ELR (cell line): Measurements from ENCODE around the gene PACRG.
"Not testable (repeated sequence)": the region's sequence is repeated elsewhere in the genome, so short reads cannot be mapped to it uniquely, and the experiment has no call there.

ENCODE experiments used
- DNase-seq: peaks from one replicate; pipeline ENCODE4 v3.0.0-alpha.2; 2015; ENCODE audit warnings: low read depth

Gene PACRG

DNA sequence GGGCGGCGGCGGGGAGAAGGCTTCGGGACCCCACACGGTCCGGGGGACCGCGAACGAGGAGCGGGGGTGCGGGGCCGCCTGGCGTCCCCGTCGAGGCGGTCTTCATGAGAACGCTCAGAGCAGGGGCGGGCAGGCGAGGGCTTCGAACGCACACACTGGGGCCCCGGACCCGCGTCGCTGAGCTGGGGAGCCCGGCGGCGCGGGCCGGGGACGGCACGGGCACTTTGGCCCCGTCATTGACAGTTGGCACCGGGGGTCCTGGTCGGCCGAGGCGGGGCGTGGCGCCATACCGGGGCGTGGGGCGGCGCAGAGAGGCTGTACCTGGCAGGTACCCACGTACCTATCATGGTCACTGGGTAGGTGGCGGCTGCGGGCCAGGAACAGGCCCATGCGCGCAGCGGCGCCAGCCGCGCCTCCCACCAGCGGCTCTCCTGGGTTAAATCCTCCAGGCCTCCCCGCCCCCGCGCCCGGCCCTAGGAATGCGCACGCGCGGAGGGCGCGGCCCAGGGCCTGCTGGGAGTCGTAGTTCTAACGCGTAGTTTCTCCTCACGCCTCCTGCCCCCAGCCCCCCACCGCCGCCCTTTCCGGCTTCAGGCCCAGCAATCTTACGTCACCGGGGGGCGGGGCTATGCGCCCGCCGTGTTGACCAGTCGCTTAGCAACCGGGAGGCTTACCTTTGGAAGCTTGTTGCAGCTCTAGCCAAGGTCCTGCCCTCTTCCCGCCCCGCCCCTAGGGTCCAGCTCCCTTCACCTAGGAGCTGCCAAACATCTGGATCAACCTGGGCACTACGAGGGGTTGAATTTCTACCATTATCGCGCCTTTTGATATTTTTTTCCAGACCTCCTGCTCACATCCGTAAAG, at the start of gene PACRG, which contains the start of gene PRKN:
PACRG (plus strand) TSS at position 653 of the 861 bp plus-strand sequence.
PRKN (minus strand) TSS at position 445 of the 861 bp plus-strand sequence.
- peak; percentile 98 for DNase-seq

DNA sequence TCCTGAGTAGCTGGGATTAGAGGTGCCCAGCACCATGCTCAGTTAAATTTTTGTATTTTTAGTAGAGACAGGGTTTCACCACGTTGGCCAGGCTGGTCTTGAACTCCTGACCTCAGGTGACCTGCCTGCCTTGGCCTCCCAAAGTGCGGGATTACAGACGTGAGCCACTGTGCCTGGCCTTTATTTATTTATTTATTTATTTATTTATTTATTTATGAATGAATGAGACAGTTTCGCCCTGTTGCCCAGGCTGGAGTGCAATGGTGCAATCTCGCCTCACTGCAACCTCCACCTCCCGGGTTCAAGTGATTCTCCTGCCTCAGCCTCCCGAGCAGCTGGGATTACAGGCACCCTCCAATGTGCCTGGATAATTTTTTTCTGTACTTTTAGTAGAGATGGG, 48.9 kb upstream of the PACRG start:
- DNase-seq = not testable (repeated sequence)

DNA sequence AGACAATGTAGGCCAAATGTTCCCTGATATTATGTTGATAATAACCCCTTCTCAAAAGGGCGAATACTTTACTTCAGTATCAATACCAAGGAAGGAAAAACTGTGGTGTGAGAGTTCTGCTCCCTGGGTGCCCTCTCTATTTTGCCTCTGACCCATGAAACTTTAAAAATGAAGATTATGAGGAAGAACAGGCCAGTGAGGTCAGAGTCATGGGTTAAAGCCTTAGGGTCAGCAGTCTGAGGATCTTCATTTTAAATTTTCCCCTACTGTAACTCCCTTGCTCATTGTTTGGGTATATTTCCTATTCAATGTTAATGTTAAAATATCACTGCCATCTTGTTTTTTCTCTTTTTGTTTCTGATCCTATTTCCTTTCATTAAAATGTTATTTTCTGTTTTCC, 48.1 kb upstream of the PACRG start:
- DNase-seq = no peak

GRCh38 chr6:162680367-162680766, 47.4 kb upstream of the PACRG start:
- DNase-seq = no peak

- no peak for DNase-seq
Observed at GRCh38 chr6:162680871-162681270, 46.9 kb upstream of the PACRG start.

GRCh38 chr6:162681447-162681846, 46.3 kb upstream of the PACRG start:
- DNase-seq = no peak

GRCh38 chr6:162683135-162683534, 44.6 kb upstream of the PACRG start:
- DNase-seq = no peak

DNA sequence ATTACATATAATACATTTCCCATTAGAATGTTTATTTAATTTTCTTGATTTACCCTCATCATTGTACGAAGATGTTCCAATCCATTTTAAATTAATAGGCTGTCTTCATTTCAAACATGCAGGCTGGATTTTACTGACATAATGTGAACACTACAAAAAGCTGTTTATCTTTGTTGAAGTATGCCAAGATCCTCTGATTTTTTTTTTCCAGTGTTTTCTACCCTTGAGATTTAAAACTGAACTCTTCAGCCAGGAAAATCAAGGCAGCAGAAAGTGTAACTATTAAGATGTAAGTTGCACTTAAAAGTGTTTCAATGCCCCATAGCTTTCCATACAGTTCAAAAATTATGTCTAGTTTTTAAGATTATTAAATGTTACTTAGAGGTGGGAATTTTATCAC, 43.7 kb upstream of the PACRG start:
- no peak for DNase-seq

GRCh38 chr6:162684961-162685360, 42.8 kb upstream of the PACRG start:
- peak; percentile 49 for DNase-seq

- DNase-seq = no peak
Observed at GRCh38 chr6:162685586-162685985, 42.2 kb upstream of the PACRG start.

- DNase-seq = no peak
Observed at GRCh38 chr6:162688751-162689345, 38.9 kb upstream of the PACRG start.

DNA sequence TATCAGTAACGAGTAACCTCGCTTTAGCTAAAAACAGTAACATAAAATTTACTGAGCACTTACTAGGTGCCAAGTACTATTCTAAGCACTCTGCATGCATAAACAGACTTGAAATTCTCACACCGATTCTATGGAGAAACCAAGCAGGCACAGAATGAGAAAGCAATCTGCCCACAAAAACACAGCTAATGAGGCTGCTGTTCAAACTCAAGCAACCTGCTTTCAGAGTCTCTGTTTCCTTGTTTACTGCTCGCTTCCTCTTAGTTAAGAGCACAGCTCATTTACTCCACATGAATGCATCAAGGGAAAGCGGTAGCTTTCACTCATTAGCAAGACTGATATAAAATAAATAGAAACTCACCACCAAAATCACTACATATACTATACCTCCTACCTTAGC, 37.6 kb upstream of the PACRG start:
- DNase-seq = no peak

GRCh38 chr6:162697872-162698403, 29.8 kb upstream of the PACRG start:
- no peak for DNase-seq

DNA sequence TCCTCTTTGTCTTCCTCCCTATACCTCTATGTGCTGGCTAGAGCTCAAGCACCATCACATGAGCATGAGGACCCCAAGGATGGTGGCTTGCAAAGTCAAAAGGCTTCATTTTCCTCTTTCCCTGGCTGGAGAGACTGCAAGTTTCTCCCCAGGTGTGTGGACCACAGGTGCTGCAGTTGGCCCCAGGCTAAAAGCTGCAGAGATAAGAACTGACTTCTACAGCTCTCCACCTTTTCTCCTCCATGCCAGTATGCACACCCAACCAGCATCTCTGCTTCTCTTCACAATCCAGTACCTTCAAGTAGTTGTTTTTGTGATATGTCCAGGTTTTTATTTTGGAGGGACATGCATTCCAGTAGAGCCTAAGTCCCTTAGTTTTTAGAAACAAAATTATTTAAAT, 29.3 kb upstream of the PACRG start:
- DNase-seq = no peak

GRCh38 chr6:162699961-162700360, 27.8 kb upstream of the PACRG start:
- no peak for DNase-seq

DNA sequence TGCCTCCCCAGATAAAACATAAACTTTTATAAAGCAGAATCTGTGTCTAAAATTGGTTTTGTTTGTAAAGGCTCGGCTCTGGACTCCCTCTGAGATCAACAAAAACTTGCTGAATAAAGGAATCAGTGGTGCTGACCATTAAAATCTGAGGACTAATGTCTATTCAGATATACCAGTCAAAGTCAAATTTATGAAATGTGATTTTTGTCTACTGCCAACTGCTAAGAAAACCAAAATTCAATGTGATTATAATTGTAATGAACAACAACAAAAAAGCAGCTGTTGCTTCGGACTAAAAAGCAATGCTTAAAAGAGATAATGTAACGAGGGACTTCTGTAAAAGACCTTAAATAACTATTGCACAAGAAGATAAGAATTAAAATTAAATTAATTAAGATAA, 26.8 kb upstream of the PACRG start:
- no peak for DNase-seq

DNA sequence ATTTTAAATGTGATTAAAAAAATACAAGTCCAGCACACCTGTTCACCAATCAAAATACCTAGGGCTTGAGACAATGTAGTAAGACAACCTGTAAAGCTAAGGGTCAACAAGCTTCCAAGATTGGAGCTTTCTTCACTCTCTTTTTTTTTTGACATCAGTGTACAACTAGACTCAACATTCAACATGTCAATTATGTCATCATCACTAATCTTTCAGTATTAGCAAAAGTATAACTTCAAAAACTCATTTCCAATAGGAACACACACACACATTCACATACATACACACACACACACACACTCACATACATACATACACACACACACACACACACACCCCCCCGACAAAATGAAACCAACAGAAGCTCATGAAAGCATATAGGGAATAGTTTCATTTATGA, 26.2 kb upstream of the PACRG start:
- no peak for DNase-seq

DNA sequence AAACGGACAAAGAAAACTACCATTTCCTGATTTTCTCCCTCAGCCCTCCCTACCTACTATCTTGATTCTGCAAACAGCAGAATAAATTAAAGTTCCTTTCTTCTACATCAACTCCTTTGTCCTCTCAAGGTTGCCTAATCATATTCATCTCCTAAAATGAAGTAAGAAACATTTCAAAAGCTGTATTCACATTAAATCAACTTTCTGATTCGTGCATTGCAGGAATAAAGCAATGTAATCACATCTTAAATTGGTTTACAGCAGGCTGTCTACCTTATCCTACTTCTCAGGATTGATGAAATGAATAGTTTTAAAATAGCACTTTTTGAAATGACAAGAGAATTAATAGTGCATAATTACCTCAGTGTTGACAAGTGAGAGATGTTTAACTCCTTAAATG, 25.3 kb upstream of the PACRG start:
- DNase-seq = no peak

GRCh38 chr6:162704001-162704400, 23.8 kb upstream of the PACRG start:
- DNase-seq = no peak

- no peak for DNase-seq
Observed at GRCh38 chr6:162705736-162706135, 22.0 kb upstream of the PACRG start.

DNA sequence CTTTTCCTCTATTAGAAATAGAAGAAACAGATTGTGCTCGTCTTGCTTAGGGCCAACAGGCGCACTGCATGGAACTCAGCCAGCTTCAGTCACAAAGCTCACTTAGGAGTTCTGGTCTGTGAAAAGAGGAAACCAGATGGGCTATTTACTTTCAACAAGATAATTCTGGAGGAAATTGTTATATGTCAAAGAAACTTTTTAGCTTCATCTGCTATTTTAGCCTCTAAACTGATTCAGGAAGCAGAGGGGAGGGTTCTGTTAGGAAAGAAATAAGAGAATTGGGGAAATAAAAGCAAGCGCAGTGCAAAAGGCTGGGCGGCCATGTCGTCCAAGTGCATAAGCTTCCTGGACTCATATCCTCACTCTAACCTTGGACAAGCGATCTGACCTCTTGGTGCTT, 21.5 kb upstream of the PACRG start:
- DNase-seq = no peak

GRCh38 chr6:162708971-162709370, 18.8 kb upstream of the PACRG start:
- DNase-seq = no peak

DNA sequence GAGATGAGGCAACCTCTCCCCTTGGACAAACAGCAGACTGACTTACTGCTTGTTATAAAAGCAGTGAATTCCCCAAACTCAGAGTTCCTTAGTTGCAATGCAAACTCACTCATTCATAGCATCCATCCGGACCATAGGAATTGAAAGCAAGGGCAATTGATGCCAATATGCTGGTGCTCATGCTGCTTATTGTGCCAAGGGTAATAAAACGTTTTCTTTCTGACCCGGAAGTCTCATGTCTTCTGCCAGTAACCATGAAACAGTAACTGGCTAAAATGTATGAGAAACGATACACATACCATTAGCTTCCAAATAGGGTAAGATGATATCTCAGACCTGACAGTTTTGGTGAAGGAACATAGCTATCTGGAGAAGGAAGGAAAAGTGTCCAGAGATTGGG, 18.3 kb upstream of the PACRG start:
- DNase-seq = no peak
